PC-3 (cell line): ENCODE results near the gene PPP2R3A. TPM values are rescaled to one million over a fixed set of nuclear protein-coding genes. Genes with fewer than 3 reads are reported as not detected.
A peak's percentile ranks its signal among the peaks of the same experiment; 100 is the strongest.

Experiments
- ATAC-seq: fragments of 200-7000 bp; cut with Tn5 transposase; 2 replicates; pipeline ENCODE4 v1.9.1; 2020; ENCODE audit warnings: mild to moderate bottlenecking, moderate library complexity
- BruUV-seq: library from RNA; stranded (reverse); fragments of 400-500 nt; replicated peaks from 2 replicates; lab custom pipeline; 2021; lab: Mats Ljungman, UMichigan
- CTCF ChIA-PET: fragments of 300-600 bp; sonication (Branson Sonifier 250); formaldehyde crosslinking; loops from one replicate; lab custom pipeline; 2022; ENCODE audit warnings: antibody characterized with exemption; lab: Charles Lee
- POLR2A ChIA-PET: fragments of 300-600 bp; sonication (Branson Sonifier 250); formaldehyde crosslinking; loops from one replicate; lab custom pipeline; 2022; ENCODE audit warnings: antibody characterized with exemption; ENCODE audit not compliant: unreplicated experiment; lab: Charles Lee
- DNase-seq: peaks from one replicate; pipeline ENCODE4 v3.0.0-alpha.2; 2015
- H2AFZ ChIP-seq: fragments of 300-600 bp; sonication (generic); 2 replicates; pipeline ENCODE4 v1.6.0; 2016; ENCODE audit warnings: antibody characterized with exemption, low read length
- H3F3A ChIP-seq: fragments of 300-600 bp; sonication (generic); one replicate; pipeline ENCODE4 v1.6.0; 2017; ENCODE audit warnings: antibody characterized with exemption, low read length, control low read depth, mild to moderate bottlenecking; ENCODE audit not compliant: unreplicated experiment
- H3K27ac ChIP-seq: fragments of 300-600 bp; sonication (generic); 2 replicates; pipeline ENCODE4 v1.5.1; 2016; ENCODE audit warnings: mild to moderate bottlenecking, low read length
- H3K27me3 ChIP-seq: fragments of 300-600 bp; sonication (generic); 2 replicates; pipeline ENCODE4 v1.6.1; 2016; ENCODE audit warnings: low read length, mixed read lengths
- H3K36me3 ChIP-seq: fragments of 300-600 bp; sonication (generic); 2 replicates; pipeline ENCODE4 v1.6.1; 2016; ENCODE audit warnings: low read depth, mixed run types, low read length, mixed read lengths
- H3K4me1 ChIP-seq: fragments of 300-600 bp; sonication (generic); 2 replicates; pipeline ENCODE4 v1.5.1; 2016; ENCODE audit warnings: low read length; ENCODE audit not compliant: insufficient read depth
- H3K4me2 ChIP-seq: fragments of 300-600 bp; sonication (generic); 2 replicates; pipeline ENCODE4 v1.6.0; 2016; ENCODE audit warnings: low read length
- H3K4me3 ChIP-seq: fragments of 300-600 bp; sonication (generic); 2 replicates; pipeline ENCODE4 v1.5.1; 2016; ENCODE audit warnings: mild to moderate bottlenecking, low read length, mixed read lengths
- H3K79me2 ChIP-seq: fragments of 300-600 bp; sonication (generic); 2 replicates; pipeline ENCODE4 v1.6.1; 2017; ENCODE audit warnings: low read length, mixed read lengths
- H3K9ac ChIP-seq: fragments of 300-600 bp; sonication (generic); 2 replicates; pipeline ENCODE4 v1.6.0; 2016; ENCODE audit warnings: mild to moderate bottlenecking, low read length
- H3K9me2 ChIP-seq: fragments of 300-600 bp; sonication (generic); replicated peaks from 2 replicates; pipeline ENCODE4 v1.6.1; 2016; ENCODE audit warnings: mixed run types, low read length, mixed read lengths
- H3K9me3 ChIP-seq: fragments of 300-600 bp; sonication (generic); 2 replicates; pipeline ENCODE4 v1.6.1; 2016; ENCODE audit warnings: low read length, mixed read lengths
- H4K20me1 ChIP-seq: fragments of 300-600 bp; sonication (generic); 2 replicates; pipeline ENCODE4 v1.6.1; 2016; ENCODE audit warnings: low read length, mixed read lengths
- CTCF ChIP-seq: fragments of 300-600 bp; sonication (generic); conservative IDR thresholded peaks from 2 replicates; pipeline ENCODE4 v1.5.1; 2017; ENCODE audit warnings: antibody characterized with exemption, low read depth, mild to moderate bottlenecking, low read length
- EZH2 ChIP-seq: fragments of 300-600 bp; sonication (generic); IDR thresholded peaks from one replicate; pipeline ENCODE4 v1.6.1; 2017; ENCODE audit warnings: antibody characterized with exemption, mild to moderate bottlenecking, low read length; ENCODE audit not compliant: unreplicated experiment
- EZH2phosphoT487 ChIP-seq: fragments of 300-600 bp; sonication (generic); IDR thresholded peaks from 2 replicates; pipeline ENCODE4 v1.6.1; 2018; ENCODE audit warnings: mild to moderate bottlenecking, antibody characterized with exemption, low read length, borderline replicate concordance
- intact Hi-C: fragments of 100-400 bp; cut with micrococcal nuclease; formaldehyde crosslinking; loops from 2 replicates; pipeline ENCODE4 v1.9.0; 2023
- total RNA-seq: library from RNA; depleted of rRNA; stranded (reverse); fragments of >200 nt; gene quantifications from 2 replicates; pipeline ENCODE4 v1.2.3, GENCODE V29; 2014

The PPP2R3A gene
- total RNA-seq, 1 experiment from 2014 or later, result 12.3 TPM

DNA sequence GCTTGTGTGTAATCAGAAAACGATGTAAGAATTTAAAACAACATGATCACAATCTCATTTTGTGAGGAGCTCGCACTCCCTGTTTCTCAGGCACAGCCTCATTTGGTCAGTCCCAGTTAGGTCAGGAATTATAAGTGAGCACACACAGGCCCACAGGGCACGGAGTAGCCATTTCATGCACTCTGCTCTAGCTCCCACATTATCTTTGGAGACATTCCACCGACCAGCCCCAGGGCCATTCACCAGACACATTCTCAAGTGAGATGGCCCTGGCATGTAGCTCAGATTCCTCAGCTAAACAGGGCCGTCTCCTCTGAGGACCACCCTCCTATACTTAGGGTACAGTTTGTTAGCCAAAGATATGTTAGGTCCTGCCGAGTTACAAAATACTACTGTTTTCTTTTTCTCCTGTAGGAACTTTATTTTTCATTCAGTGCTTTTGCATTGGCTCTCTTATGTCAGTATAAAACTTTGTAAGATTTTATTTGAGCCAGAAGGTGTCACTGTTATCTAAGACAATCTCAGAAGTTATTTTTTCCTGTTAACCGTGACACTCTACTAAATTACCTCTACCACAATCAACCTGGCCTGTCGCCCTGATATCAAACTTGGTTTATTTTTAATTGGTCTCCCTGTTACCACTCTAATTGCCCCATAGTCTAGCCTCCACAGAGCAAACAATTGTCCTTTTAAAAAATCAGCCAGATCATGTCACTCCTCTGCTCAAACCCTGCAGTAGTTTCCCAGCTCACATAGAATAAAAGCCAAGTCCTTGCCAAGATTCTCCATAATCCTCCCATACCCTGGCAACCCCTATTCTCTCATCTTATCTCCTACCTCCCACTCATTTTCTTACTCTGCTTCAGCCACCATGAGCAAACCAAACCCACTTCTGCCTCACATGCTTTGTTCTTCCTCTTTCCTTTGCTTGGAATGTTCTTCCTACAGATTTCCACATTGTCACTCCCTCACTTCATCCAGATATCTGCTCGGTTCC is 105.7 kb downstream of the PPP2R3A start:
- peak; percentile 19 for DNase-seq
- Histone ChIP-seq H3K27me3 (no peaks in the 10 kb centered on the region), H4K20me1 (no peaks in the 10 kb centered on the region), H3K4me2 (peak overlapping the region; percentile 57), H3K4me3 (peak overlapping the region; percentile 17; the same call in 1 of the 2 replicates), H3F3A (no peaks in the 10 kb centered on the region), H3K79me2 (no peaks in the 10 kb centered on the region), H2AFZ (peak overlapping the region; percentile 41; the same call in 1 of the 2 replicates), H3K27ac (peak overlapping the region; percentile 65), H3K9ac (no peak overlapping the region), H3K9me2 (no peaks in the 10 kb centered on the region), H3K36me3 (no peaks in the 10 kb centered on the region; the same call in 1 of the 2 replicates), H3K4me1 (peaks cover 29% of the 10 kb centered on the region), H3K9me3 (no peaks in the 10 kb centered on the region)
- peak; percentile 39 for TF ChIP-seq CTCF
- no peak for TF ChIP-seq EZH2
- ChIA-PET CTCF (interaction anchor here (1.1 kb wide), 1 partner anchor 29 kb away, joined by 4 read pairs; no protein-coding TSS in a partner anchor), POLR2A (interaction anchor here (0.5 to 0.6 kb wide), 2 partner anchors 116 to 791 kb away, joined by 3 to 4 read pairs; partner anchors contain the start of gene NCK1)
- BruUV-seq, result no TSS peak
- peak; percentile 39 for ATAC-seq
- intact Hi-C loops, result loop anchor here (2.0 kb wide), 1 partner anchor 682 kb away; the partner anchor contains the start of gene STAG1

DNA sequence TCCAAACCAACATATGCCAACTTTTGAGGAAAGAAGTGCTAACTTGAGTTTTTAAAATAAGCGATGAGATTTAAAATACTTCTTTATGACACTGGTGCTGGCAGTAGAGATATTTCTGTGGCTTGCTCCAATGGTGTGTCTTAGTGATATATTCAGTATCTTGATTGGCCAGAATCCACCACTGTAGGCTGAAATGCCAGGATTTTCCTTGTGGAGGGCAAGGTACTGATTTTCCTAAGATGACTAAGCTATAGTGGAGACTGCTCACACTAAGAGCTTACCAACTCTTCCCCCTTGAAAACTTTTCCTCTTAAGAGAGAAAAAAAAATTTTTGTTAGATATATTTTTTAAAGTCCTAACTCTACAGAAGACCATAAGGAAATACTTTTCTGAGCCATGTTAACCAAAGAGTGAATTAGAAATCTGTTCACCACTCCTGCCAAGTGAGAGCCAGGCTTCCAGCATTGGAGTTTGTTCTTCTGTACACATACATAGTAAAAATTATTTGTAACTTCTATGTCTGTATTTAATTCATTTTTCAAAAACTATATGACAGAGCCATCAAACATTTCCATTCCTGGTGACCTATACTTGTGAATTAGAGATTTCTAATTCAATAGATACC is 109.1 kb downstream of the PPP2R3A start:
- Histone ChIP-seq H3K36me3 (no peaks in the 10 kb centered on the region; the same call in 1 of the 2 replicates), H3K4me3 (no peak overlapping the region), H3K9me3 (no peaks in the 10 kb centered on the region), H3K9ac (no peak overlapping the region), H3K4me1 (peaks cover 26% of the 10 kb centered on the region), H4K20me1 (no peaks in the 10 kb centered on the region), H3K9me2 (no peaks in the 10 kb centered on the region), H3K27me3 (no peaks in the 10 kb centered on the region), H2AFZ (no peak overlapping the region), H3K79me2 (no peaks in the 10 kb centered on the region), H3K27ac (no peak overlapping the region), H3F3A (no peaks in the 10 kb centered on the region), H3K4me2 (no peak overlapping the region)
- BruUV-seq, result no TSS peak
- intact Hi-C loops, result loop anchor here (1.0 to 5.0 kb wide), 7 partner anchors 193 to 940 kb away; no protein-coding TSS in a partner anchor
- DNase-seq, result peak; percentile 8
- ChIA-PET POLR2A (interaction anchor here (0.7 kb wide), 1 partner anchor 678 kb away, joined by 3 read pairs; the partner anchor contains the start of gene STAG1), CTCF (interaction anchor here (0.5 to 2.1 kb wide), 4 partner anchors 311 to 939 kb away, joined by 3 to 13 read pairs (median 4); partner anchors contain the start of gene STAG1)
- ATAC-seq, result no peak
- no peak for TF ChIP-seq CTCF
- TF ChIP-seq EZH2phosphoT487, result no peak
- no peak for TF ChIP-seq EZH2
